Stimulated activated CD8-positive, alpha-beta memory T cell treated with anti-CD3 and anti-CD28 coated beads, Interleukin-7, amount 100 ng/mL, for 1 hour (primary cell): ENCODE data around the gene FAM174C.
"Not testable (repeated sequence)": the region's sequence is repeated elsewhere in the genome, so short reads cannot be mapped to it uniquely, and the experiment has no call there.

ENCODE experiments used
- DNase-seq, 2 donors: peaks; one replicate each; pipeline ENCODE4 v3.0.0-alpha.2; 2020; ENCODE audit warnings: low read depth in 2 of 2

FAM174C gene

DNA sequence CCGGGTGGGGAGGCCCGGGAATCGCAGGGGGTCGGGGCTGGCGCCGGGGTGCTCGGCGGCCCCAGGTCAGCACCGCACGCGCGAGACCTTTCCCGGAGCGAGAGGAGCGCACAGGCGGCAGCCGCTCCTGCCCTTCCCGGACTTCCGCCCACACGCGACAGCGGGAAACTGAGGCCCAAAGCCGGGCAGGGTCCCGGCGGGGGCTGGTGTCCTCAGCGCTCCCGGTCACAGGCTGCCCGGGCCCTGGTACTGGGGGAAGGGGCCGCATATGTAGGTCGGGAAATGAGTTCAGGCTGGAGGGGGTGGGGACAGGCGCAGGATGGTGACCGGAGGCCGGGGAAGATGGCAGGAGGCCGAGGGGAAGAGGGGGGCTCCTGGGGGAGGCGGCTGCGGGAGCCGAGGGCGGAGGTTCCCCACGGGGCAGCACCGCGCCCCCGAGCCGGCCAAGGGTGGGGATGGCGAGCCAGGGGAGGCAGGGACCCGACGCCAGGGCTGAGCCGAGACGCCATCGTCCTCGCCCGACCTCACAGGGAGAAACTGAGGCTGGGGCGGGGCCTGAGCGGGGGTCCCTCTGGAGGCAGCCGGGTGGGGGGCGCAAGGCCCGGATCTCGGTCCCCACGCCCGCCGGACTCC is 38.2 kb upstream of the FAM174C start:
- DNase-seq: no peak

DNA sequence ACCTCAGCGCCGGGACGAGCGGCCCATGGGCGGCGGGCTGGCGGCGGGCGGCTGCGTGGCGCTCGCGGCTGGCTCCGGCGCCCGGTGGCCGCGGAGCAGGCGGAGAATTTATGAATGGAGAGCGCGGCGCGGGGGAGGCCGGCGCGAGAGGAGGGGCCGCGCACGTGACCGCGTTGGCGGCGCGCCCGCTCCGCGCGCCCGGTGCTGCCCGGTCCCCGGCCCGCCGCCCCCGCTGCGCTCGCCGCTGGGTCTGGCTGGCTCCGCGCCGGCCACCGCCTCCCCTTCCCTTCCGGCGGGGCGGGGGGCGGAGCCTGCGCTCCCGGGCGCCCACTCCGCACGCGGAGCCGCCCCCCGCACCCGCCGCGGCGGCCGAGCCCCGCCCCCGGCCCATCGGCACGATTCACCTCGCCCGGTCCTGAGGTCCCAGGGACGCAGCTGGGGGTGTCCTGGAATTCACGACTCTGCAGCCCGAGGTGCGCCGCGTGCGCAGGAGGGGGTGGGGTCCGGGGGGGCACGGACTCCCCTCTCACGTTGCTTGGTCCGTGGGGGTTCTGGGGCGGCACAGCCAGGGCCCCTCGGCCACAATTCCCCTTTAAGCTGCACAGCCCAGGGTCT is 37.5 kb upstream of the FAM174C start, which contains the start of gene CBARP:
CBARP (minus strand) TSS at position 252 of the 615 bp plus-strand sequence. CDS start 1,905 bp downstream, outside the sequence.
- DNase-seq: no peak

DNA sequence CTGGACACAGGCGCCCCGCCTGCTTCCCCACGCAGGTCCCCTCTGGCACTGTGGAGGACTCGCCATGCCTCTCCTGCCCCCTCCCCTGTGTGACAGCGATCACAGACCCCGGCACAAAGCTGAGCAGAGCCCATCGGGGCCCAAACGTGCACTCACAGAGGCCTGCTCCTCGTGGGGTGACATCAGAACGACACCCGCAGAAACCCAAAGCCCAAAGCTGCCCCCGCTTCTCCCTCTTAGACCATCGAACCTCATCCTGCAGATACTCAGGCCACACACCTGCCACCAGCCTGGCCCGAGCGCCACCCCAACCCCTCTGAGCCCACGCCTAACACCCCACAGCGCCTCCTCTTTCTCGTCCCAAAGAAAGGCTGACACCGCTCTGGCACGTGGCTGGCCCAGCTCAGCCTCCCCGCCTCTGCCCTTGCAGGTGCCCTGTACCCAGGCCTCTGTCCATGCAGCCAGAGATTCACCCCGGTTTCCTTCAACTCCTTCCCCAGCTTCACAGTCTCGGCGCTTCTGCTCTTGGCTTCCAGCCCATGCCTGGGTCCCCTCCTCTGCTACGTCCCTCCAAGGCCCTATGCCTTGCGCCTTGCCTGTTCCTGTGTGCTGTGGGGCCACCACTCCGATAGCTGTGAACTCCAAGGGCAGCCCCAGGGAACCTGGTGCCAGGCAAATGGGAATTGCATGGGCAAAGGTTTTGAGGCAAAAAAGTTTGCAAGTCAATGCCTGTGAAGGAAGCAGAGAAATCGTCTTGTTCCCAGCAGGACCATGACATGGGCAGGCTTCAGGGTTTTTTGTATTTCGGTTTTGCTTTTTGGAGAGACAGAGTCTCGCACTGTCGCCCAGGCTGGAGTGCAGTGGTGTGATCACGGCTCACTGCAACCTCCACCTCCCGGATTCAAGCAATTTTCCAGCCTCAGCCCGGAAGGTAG is 36.7 kb upstream of the FAM174C start:
- no peak for DNase-seq

DNA sequence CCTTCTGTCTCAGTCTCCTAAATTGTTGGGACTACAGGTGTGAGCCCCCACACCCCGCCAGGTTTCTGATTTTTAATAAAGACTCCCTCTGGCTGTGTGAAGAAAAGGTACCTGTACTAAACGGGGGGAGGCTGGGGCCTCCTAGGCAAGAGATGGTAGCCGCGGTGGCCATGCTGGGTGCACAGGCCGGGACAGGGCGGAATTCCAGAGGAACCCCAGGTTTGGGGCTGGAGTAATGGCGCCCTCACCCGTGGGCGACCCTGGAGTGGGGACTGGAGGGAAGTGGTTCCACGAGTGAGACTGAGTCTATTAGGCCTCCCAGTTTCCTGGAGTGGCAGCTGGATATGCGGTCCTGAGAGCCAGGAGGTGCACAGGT is 35.9 kb upstream of the FAM174C start:
- DNase-seq: no peak

DNA sequence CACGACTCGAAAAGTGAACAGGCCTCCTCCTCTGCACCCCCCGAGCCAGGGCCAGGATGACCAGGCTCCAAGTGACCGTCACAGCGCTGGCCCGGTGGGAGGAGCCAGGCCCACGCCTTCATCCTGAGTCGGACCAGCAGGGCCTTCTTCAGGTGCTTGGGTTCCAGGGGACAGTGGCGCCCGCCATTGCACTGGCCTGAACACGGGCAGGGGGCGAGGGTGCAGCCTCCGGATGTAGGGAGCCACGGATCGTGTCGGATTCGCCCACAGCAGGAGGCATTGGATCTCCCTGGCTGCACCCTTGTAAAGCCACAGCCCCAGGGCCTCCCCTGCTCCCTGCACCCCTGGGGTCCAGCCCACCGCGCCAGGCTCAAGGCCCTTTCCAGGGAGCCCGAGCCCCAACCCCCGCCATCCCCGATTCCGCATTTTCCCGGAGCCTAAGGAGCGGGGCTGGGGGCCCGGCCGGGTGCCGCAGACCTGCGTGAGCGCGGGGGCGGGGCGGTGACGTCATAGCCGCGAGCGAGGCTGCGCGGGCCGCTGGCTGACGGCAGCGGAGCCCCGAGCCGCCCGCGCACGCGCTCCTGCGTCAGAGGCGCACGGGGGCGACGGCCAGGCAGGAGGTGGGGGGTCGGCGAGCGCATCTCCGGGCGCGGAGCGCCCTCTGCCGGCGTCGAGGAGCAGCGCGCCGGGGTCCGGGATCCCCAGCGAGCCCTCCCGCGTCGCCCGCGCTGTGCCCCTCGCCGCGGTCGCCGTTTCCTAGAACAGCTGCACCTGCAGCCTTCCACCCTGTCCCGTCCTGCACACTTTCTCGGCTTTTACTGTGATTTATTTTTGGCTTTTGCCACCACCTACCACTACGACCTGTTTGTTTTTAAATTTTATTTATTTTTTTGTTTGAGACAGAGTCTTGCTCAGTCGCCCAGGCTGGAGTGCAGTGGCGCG is 35.3 kb upstream of the FAM174C start:
- peak; percentile 82 to 89 for DNase-seq

DNA sequence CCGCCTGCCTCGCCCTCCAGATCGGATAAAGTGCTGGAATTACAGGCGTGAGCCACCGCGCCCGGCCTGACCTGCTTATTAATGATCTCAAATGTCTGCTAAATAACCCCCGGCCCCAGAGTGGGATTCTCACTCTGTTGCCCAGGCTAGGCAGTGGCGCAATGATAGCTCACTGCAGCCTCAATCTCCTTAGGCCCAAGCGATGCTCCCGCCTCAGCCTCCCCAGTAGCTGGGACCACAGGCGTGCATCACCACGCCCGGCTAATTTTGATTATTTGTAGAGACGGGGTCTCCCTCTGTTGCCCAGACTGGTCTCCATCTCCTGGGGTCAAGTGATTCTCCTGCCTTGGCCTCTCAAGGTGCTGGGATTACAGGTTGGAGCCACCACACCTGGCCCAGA is 34.4 kb upstream of the FAM174C start:
- DNase-seq: no peak

DNA sequence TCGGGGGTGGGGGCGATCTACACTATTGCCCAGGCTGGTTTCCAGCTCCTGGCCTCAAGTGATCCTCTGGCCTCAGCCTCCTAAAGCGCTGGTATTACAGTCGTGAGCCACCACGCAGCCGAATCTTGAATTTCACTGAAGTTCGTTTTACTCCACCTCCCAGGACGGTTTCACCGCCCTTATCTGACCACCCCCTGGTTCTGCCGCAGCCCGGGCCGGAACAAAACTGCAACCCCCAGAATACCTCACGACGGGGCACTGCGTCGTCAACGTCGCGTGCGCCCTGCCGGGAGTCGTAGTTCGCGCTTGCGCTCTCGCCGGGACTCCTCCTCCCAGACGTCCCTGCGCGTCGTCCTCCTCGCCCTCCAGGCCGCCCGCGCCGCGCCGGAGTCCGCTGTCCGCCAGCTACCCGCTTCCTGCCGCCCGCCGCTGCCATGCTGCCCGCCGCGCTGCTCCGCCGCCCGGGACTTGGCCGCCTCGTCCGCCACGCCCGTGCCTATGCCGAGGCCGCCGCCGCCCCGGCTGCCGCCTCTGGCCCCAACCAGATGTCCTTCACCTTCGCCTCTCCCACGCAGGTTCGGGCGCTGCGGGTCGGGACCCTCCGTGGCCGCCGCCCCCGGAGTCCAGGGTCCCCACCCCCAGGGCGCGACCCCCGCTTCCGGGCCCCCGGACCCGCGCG is 33.8 kb upstream of the FAM174C start, which contains the start of gene ATP5F1D:
ATP5F1D (plus strand) TSS at position 335 of the 679 bp plus-strand sequence; CDS start at position 435, 100 bp downstream.
- DNase-seq: peak; percentile 84 to 91

DNA sequence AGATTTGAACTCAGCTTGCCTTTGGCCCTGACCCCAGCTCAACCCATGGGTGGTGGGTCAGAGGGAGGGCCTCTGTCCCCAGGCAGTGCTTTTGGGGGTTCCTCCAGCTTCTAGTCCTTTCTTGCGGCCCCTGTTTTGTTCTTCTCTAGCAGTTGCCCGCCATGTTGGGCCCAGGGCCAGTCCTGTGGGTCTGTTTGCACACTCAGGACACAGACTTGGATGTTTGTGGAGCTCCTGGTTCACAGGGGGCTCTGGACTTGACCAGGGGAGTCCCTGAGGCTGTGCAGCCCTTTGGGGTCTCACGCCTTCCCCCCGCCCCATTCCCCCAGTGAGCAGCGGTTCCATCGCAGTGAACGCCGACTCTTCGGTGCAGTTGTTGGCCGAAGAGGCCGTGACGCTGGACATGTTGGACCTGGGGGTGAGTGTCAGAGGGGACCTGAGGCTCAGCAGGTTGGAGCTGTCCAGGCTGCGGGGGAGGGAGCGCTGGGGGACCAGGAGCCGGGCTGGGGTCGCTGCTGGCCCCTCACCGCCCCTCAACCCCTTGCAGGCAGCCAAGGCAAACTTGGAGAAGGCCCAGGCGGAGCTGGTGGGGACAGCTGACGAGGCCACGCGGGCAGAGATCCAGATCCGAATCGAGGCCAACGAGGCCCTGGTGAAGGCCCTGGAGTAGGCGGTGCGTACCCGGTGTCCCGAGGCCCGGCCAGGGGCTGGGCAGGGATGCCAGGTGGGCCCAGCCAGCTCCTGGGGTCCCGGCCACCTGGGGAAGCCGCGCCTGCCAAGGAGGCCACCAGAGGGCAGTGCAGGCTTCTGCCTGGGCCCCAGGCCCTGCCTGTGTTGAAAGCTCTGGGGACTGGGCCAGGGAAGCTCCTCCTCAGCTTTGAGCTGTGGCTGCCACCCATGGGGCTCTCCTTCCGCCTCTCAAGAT is 31.3 kb upstream of the FAM174C start:
- DNase-seq: peak; percentile 76 to 83

DNA sequence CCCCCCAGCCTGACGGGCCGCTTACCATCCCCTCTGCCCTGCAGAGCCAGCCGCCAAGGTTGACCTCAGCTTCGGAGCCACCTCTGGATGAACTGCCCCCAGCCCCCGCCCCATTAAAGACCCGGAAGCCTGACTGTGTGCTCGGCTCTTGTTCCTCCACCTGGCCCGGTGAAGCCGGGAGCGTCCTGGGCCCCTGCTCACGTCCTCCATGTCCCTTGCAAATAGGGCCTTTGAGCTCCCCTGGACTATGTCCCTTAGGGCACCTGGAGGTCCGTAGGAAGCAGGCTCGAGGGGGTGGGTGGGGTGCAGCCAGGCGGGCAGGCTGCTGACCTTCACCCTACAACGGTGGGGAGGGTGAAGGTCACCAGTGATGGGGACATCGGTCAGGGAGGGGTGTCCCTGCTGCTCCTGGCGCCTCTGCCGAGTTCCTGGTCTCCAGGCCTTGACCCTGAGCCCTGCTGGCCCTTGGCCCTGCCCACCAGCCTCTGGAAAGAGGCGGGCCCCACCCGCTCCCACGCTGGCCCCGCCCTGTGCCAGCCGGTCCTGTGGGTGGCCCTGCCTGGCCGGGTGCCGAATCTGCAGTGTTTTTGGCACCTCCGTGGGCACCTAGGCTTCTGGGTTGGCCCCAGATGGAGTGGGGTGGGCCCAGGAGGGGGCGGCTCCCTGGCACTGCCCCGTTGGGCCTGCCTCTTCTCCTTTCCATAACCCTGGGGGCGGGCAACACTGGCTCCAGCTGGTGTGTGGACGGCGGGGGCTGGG is 30.5 kb upstream of the FAM174C start:
- DNase-seq: no peak

DNA sequence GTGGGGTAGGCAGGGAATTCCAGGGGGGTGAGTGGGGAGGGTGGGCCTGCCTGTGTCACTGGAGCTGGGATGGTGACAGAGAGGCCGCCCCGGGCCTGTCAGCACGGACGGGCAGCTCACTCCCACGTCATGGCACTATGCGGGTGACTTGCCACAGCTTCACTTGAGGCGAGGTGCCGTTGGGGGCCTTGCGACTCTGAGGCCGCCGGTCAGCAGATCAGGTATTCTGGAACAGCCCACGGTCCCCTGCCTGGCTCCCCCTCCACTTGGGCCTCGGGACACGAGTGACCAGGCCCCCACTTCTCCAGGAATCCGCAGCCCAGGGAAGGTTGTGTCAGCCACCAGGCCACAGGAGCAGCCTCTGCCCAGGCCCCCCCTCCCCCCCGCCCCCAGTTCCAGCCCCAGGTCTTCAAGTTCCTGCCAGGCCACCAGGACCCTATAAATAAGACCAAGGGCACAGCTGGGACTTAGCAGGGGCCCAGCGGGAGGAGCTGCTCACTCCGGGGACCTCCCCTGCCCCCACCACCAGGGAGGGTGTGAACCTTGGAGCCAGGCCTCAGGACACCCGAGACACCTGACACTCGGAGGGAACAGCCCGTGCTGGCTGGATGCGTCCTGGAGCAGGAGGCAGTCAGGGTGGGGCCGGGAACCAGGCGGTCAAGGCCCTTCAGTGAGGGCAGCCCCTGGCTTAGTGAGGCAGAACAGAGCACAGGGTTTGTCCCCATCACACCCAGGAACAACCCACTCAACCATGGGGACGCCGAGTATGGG is 29.7 kb upstream of the FAM174C start:
- DNase-seq: no peak

DNA sequence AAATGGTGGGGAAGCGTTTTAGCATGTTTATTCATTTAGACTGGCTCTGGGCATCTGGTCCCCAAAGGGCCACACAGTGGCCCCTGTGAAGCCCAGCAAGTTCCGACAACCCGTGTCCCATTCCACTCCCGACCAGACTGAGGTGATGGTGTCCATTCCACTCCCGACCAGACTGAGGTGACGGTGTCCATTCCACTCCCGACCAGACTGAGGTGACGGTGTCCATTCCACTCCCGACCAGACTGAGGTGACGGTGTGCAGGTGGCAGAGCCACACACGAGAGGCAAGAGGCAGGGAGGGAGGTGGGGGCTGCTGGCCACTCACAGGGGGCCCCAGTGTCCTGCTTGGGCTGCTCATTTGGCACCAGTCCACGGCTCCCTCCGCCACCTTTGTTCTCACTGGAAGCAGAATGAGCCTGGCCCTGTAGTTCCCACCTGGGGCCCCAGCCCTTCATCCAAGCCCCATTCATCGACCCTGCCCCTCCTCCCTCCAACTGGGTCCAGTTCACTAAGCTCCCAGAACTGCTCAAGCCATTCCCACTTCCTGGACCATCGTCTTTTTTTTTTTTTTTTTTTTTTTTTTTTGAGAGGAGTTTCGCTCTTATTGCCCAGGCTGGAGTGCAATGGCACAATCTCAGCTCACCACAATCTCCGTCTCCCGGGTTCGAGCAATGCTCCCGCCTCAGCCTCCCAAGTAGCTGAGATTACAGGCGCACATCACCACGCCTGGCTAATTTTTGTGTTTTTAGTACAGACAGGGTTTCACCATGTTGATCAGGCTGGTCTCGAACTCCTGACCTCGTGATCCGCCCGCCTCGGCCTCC is 28.9 kb upstream of the FAM174C start:
- DNase-seq: not testable (repeated sequence)

DNA sequence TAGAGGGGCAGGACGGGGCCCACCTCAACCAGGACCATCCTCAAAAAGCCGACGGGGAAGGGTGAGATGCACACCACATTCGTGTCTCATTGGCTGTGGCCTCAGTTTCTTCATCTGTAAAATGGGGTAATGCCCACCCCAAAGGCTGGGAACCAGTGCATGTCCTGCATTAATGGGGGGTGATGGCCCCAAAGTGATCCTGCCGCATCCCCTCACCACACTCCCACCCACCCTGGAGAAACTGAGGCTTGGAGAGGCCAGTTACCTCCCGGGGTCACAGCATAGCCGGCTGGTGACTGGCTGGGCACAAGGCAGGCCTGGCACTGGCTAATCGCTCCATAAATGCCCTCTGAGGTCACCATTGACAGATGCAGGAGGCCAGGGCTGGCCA is 27.6 kb upstream of the FAM174C start:
- no peak for DNase-seq

DNA sequence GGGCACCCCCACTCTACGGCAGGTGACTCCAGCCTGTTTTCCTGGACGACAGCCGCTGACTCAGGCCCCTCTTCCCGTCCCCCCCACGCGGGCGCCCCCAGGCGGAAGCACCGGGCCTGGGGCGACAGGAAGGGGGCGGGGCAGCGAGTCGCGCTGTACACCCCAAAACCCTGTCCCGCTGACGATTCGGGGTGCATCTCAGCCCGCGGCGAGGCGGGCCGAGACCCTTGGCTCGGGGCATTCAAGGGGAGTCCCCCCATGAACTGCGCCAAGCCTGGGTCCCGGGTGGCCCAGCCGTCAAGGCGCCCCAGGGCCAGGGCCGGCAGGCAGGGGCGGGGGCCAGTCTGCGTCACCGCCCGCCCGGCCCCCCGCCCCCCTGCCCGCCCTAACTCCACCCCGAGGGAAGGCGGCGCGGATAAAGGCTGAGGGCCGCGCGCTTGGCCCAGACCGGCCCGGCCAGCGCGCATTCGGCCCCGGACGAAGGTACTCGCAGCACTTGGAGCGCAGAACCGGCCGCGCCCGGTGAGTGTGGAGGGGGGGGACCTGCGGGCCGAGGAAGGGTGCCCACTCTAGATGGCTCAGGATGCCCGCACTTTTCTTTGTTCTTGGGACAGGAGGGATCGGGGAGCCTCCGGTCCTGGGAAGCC is 27.1 kb upstream of the FAM174C start, which contains the start of gene MIDN:
MIDN (plus strand) TSS at position 445 of the 647 bp plus-strand sequence. CDS start 1,714 bp downstream, outside the sequence.
- DNase-seq: no peak

DNA sequence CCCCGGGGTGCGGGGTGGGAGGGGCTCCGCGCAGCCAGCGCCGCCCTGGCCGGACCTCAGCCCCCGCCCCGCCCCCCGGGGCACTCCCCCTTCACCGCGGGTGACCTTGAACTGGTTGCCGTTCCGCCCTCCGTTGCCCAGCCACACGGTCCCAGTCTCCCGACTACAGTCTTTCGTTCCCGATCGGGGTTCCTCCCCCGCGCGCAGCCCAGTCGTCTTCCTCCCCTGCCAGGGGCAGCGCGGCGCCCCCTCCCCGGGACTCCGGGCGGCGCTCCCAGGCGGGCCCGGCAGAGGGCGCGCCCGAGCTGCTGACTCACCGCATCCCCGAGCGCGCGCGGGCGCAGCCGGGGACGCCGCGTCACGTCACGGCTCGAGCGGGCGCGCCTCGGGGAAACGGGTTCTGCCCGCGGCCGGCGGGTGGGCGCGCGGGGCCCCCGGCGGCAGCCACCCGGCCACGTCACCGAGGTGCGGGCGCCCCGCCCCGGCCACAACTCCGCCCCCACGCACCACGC is 26.5 kb upstream of the FAM174C start:
- peak in 1 of 2 donors; percentile 67 for DNase-seq

DNA sequence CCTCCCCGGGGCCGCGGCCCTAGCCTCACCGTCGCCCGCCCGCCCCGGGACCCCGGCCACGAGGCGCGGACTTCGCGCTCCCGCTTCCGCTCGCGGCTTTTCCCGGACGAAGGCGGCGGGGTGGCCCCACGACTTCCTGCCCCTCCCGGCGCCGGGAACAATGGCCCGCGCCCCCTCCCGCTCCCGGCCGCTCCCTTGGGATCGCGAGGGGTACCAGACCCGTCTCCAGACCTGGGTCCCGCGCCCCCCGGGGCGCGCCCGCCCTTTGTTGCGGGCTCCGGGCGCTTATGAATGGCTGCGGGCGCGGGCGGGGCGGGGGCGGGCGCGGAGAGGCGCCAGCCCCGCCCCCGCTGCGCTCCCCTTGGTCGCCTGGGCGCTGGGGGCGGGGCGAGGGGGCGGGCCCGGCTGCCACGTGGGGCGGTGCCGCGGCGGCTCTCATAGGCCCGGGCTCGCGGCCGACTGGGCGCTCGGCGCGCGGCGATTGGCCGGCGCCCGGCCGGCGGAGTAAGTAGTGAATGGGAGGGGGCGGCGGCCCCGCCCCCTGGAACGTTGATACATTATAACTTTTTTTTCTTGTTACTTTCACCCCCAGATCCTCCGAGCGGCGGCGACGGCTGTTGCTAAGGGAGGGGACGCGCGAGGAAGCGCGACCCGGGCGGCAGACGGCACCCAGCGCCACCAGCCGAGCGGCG is 25.9 kb upstream of the FAM174C start:
- peak; percentile 85 to 90 for DNase-seq

DNA sequence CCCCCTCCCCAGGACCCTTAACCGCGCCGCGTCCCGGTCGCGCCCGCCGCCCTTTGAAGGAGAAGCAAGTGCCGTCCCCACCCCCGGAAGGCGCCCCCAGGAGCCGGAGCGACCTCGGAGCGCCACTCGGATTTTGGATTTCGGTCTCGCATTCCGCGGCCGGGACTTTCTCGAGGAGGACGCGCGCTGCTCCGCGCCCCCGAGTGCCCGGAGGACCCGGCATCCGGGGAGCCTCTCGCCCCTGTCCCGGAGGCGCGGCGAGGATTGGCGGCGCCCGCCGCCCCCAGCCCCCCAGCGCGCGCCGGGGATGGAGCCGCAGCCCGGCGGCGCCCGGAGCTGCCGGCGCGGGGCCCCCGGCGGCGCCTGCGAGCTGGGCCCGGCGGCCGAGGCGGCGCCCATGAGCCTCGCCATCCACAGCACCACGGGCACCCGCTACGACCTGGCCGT is 25.3 kb upstream of the FAM174C start:
- no peak for DNase-seq
